Neural cell (in vitro differentiated cells): ENCODE measurements around the gene CEACAM8. TPM values are rescaled to one million over a fixed set of nuclear protein-coding genes. Genes with fewer than 3 reads are reported as not detected.
"Not testable (repeated sequence)": the region's sequence is repeated elsewhere in the genome, so short reads cannot be mapped to it uniquely, and the experiment has no call there.

Experiments used
- H2AFZ ChIP-seq: fragments of 200-600, 300-800 bp; sonication (generic), shearing (Covaris generic); 2 replicates; pipeline ENCODE4 v1.6.0; 2014; ENCODE audit warnings: low read depth, mild to moderate bottlenecking, antibody characterized with exemption, low read length, moderate library complexity
- H3F3A ChIP-seq: fragments of 200-600 bp; shearing (Covaris generic); 2 replicates; pipeline ENCODE4 v1.6.1; 2016; ENCODE audit warnings: mild to moderate bottlenecking, moderate library complexity, mixed read lengths, antibody characterized with exemption, low read length; ENCODE audit not compliant: insufficient read depth, poor library complexity, severe bottlenecking
- H3K27ac ChIP-seq: fragments of 200-600, 300-800 bp; sonication (generic), shearing (Covaris generic); 2 replicates; pipeline ENCODE4 v1.5.1; 2014; ENCODE audit warnings: mild to moderate bottlenecking, low read length, moderate library complexity
- H3K27me3 ChIP-seq: fragments of 300-800, 200-600 bp; sonication (generic), shearing (Covaris generic); 2 replicates; pipeline ENCODE4 v1.6.0; 2014; ENCODE audit warnings: mild to moderate bottlenecking, low read depth, low read length, moderate library complexity; ENCODE audit not compliant: insufficient read depth
- H3K36me3 ChIP-seq: fragments of 300-800, 200-600 bp; sonication (generic), shearing (Covaris generic); 2 replicates; pipeline ENCODE4 v1.5.1; 2014; ENCODE audit warnings: mild to moderate bottlenecking, antibody characterized with exemption, low read length, moderate library complexity; ENCODE audit not compliant: insufficient read depth
- H3K4me2 ChIP-seq: fragments of 300-800, 200-600 bp; sonication (generic), shearing (Covaris generic); 2 replicates; pipeline ENCODE4 v1.6.0; 2014; ENCODE audit warnings: mild to moderate bottlenecking, low read length
- H3K4me3 ChIP-seq: fragments of 300-800, 200-600 bp; sonication (generic), shearing (Covaris generic); 2 replicates; pipeline ENCODE4 v1.5.1; 2014; ENCODE audit warnings: mild to moderate bottlenecking, low read length, moderate library complexity
- H3K79me2 ChIP-seq: fragments of 200-600 bp; shearing (Covaris generic); replicated peaks from 2 replicates; pipeline ENCODE4 v1.6.0; 2014; ENCODE audit warnings: mild to moderate bottlenecking, low read length, moderate library complexity; ENCODE audit not compliant: insufficient read depth
- H3K9ac ChIP-seq: fragments of 300-800, 200-600 bp; sonication (generic), shearing (Covaris generic); 2 replicates; pipeline ENCODE4 v1.6.1; 2016; ENCODE audit warnings: mild to moderate bottlenecking, low read length, mixed read lengths
- H3K9me2 ChIP-seq: fragments of 200-600 bp; shearing (Covaris generic); 2 replicates; pipeline ENCODE4 v1.6.1; 2016; ENCODE audit warnings: mild to moderate bottlenecking, low read length, mixed read lengths; ENCODE audit not compliant: insufficient read depth
- H3K9me3 ChIP-seq: fragments of 200-600, 300-800 bp; sonication (generic), shearing (Covaris generic); 2 replicates; pipeline ENCODE4 v1.6.1; 2016; ENCODE audit warnings: mild to moderate bottlenecking, mixed run types, low read length, moderate library complexity, mixed read lengths
- H4K20me1 ChIP-seq: fragments of 200-600 bp; shearing (Covaris generic); 2 replicates; pipeline ENCODE4 v1.6.1; 2016; ENCODE audit warnings: mild to moderate bottlenecking, mixed run types; ENCODE audit not compliant: insufficient read depth
- EZH2 ChIP-seq: fragments of 200-600, 300-800 bp; shearing (Covaris generic), sonication (generic); IDR thresholded peaks from 2 replicates; pipeline ENCODE4 v1.6.1; 2014; ENCODE audit warnings: antibody characterized with exemption, low read length, borderline replicate concordance, mild to moderate bottlenecking; ENCODE audit not compliant: insufficient read depth, poor library complexity, severe bottlenecking
- REST ChIP-seq: IDR thresholded peaks from 2 replicates; pipeline ENCODE4 v1.6.1; 2012; ENCODE audit warnings: borderline replicate concordance
- polyA plus RNA-seq: library from polyadenylated mRNA; depleted of rRNA; stranded (reverse); fragments of >200 nt; gene quantifications from 2 replicates; pipeline ENCODE4 v1.2.3, GENCODE V29; 2014

The CEACAM8 gene
- polyA plus RNA-seq, 1 donor from 2014 or later: not detected

DNA sequence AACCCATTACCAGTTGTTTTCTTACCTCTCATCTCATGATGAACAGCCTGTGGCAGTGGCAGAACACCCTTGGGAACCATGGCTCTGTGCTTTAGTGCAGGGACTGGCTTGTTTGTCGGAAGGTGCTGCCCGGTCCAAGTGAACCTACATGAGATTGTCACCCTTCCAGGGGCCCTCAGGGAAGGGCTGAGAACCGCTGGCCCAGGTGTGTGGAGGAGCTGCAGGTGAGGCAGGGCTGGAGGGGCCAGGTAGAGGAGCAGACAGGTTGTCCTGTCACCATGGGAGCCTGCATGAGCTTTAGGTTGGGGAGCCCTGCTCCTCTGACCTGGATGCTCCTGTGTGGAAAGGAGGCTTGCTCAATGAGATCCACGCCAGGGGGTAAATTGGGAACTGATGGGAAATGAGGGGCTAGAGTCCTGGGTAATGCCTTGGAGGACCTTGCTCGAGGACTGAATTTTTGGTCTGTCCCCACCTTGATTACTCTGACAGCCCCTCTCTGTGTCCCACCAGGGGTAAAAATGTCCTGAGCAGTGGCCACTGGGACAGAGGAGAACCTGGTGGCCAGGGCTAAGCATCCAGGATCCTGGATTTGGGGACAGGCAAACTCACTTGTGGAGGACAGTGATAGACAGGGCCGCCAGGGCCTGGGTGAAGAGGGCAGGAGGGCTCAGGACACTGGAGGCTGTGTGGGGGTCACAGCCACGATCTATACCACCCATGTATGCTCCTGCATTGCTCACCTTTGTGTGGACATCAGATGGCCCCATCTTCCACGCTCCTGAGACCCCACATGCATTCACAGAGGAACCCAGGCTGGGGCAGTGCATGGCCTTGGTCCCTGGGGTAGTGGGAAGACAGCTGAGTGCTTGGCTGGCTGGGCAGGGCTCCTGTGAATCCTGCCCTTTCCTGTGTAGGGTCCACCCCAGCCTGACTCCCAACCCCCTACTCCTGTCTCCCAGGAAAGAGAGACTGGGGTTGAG is 42.3 kb downstream of the CEACAM8 start:
- no peak for TF ChIP-seq REST
- H3F3A ChIP-seq: no peaks in the 10 kb centered on the region

DNA sequence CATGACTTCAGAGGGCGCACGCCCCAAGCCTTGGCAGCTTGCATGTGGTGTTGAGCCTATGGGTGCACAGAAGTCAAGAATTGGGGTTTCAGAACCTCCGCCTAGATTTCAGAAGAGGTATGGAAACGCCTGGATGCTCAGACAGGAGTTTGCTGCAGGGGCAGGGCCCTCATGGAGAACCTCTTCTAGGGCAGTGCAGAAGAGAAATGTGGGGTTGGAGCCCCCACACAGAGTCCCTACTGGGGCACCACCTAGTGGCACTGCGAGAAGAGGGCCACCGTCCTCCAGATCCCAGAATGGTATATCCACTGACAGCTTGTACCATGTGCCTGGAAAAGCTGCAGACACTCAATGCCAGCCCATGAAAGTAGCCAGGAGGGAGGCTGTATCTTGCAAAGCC is 44.2 kb downstream of the CEACAM8 start:
- not testable (repeated sequence) for H3K9me3 ChIP-seq, H2AFZ ChIP-seq, H3K79me2 ChIP-seq, H3K27ac ChIP-seq, H3K4me2 ChIP-seq, H3K4me3 ChIP-seq, H3K9ac ChIP-seq, H4K20me1 ChIP-seq, H3K9me2 ChIP-seq, H3K36me3 ChIP-seq, H3F3A ChIP-seq, H3K27me3 ChIP-seq

More for the DNA sequence above, 42.3 kb downstream of the CEACAM8 start:
- Histone ChIP-seq H3K4me3 (no peak overlapping the region), H3K27ac (no peak overlapping the region), H3K27me3 (no peaks in the 10 kb centered on the region), H4K20me1 (no peaks in the 10 kb centered on the region), H3K9me3 (no peaks in the 10 kb centered on the region), H2AFZ (no peak overlapping the region), H3K4me2 (no peak overlapping the region), H3K9ac (no peak overlapping the region), H3K36me3 (no peaks in the 10 kb centered on the region), H3K79me2 (no peaks in the 10 kb centered on the region), H3K9me2 (no peaks in the 10 kb centered on the region)

GRCh38 chr19:42549067-42549466 is 45.7 kb downstream of the CEACAM8 start:
- H3K9me2 ChIP-seq, H3K4me3 ChIP-seq, H3K4me2 ChIP-seq, H3K27me3 ChIP-seq, H2AFZ ChIP-seq, H3K79me2 ChIP-seq, H3F3A ChIP-seq, H3K9me3 ChIP-seq, H3K36me3 ChIP-seq, H3K9ac ChIP-seq, H4K20me1 ChIP-seq, H3K27ac ChIP-seq: not testable (repeated sequence)

GRCh38 chr19:42548552-42548951 is 46.2 kb downstream of the CEACAM8 start:
- H3K27me3 ChIP-seq: no peaks in the 10 kb centered on the region

More at GRCh38 chr19:42548552-42548951, 46.2 kb downstream of the CEACAM8 start:
- no peaks in the 10 kb centered on the region for H3K9me3 ChIP-seq
- no peaks in the 10 kb centered on the region for H4K20me1 ChIP-seq
- no peak overlapping the region for H3K9ac ChIP-seq
- H3F3A ChIP-seq: no peaks in the 10 kb centered on the region
- H3K4me2 ChIP-seq: no peak overlapping the region
- TF ChIP-seq REST: no peak
- TF ChIP-seq EZH2: no peak
- no peaks in the 10 kb centered on the region for H3K79me2 ChIP-seq
- H2AFZ ChIP-seq: no peak overlapping the region
- no peaks in the 10 kb centered on the region for H3K36me3 ChIP-seq
- H3K4me3 ChIP-seq: no peak overlapping the region
- H3K9me2 ChIP-seq: no peaks in the 10 kb centered on the region
- no peak overlapping the region for H3K27ac ChIP-seq
